Measurements from ENCODE around the gene GIGYF2. TPM values are rescaled to one million over a fixed set of nuclear protein-coding genes. Genes with fewer than 3 reads are reported as not detected.

GIGYF2 gene
- total and polyA plus RNA-seq, 8 donors = 56.2 to 76.6 (median 62.4) TPM

DNA sequence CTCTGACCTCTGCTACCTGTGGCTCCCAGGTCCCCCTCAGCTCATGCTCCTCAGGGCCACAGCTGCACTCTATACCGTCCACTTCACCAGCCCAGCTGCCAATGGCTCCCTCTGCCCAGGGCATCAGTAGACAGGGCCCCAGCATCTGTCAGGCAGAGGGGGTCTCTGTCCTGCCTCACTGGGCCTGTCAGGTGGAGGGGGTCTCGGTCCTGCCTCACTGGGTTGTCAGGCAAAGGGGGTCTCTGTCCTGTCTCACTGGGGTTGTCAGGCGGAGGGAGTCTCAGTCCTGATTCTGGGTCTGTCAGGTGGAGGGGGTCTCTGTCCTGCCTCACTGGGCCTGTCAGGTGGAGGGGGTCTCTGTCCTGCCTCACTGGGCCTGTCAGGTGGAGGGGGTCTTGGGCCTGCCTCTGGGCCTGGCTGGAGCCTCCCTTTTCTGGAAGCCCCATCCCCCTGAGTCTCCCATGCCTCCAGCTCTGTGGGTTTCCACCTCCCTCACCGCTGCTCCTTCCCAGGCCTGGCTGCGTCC lies 192.8 kb downstream of the GIGYF2 start:
- peak in 1 of 4 donors; percentile 35 for DNase-seq
- Histone ChIP-seq H3K27ac (no peak overlapping the region), H3K4me3 (no peak overlapping the region), H3K9me3 (no peaks in the 10 kb centered on the region), H3K27me3 (peaks cover 0 to 66% of the 10 kb centered on the region in 2 donors), H3K36me3 (no peaks in the 10 kb centered on the region), H3K4me1 (no peaks in the 10 kb centered on the region)
- intact Hi-C loops (cut with DNase I) = no loop called here
- no peak for ATAC-seq
- TF ChIP-seq, protein P1, sequence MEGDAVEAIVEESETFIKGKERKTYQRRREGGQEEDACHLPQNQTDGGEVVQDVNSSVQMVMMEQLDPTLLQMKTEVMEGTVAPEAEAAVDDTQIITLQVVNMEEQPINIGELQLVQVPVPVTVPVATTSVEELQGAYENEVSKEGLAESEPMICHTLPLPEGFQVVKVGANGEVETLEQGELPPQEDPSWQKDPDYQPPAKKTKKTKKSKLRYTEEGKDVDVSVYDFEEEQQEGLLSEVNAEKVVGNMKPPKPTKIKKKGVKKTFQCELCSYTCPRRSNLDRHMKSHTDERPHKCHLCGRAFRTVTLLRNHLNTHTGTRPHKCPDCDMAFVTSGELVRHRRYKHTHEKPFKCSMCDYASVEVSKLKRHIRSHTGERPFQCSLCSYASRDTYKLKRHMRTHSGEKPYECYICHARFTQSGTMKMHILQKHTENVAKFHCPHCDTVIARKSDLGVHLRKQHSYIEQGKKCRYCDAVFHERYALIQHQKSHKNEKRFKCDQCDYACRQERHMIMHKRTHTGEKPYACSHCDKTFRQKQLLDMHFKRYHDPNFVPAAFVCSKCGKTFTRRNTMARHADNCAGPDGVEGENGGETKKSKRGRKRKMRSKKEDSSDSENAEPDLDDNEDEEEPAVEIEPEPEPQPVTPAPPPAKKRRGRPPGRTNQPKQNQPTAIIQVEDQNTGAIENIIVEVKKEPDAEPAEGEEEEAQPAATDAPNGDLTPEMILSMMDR (IDR thresholded peaks at IDR 0.05) = no peak

DNA sequence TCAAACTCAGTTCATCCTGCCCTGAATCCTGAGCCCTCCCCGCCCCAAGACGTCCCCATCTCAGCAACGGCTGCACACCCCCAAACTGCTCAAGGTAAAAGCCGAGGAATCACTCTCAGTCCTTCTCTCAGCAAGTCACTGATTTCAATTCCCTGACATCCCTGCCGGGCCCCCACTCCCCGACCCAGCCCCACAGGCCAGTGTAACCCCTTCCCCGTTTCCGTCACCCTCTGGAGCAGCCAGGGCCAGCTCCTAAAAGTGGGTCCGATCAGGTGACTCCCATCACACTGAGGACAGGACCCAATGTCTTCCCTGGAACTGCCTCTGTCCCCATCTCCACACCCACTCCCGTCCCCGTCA lies 193.4 kb downstream of the GIGYF2 start:
- Histone ChIP-seq H3K9me3 (no peaks in the 10 kb centered on the region), H3K4me1 (no peaks in the 10 kb centered on the region), H3K27me3 (peaks cover 0 to 60% of the 10 kb centered on the region in 2 donors), H3K36me3 (no peaks in the 10 kb centered on the region), H3K27ac (no peak overlapping the region), H3K4me3 (no peak overlapping the region)
- no peak for ATAC-seq
- peak in 1 of 4 donors; percentile 55 for DNase-seq
- TF ChIP-seq, protein P1 (IDR thresholded peaks at IDR 0.05) = no peak
- intact Hi-C loops (cut with DNase I) = no loop called here

DNA sequence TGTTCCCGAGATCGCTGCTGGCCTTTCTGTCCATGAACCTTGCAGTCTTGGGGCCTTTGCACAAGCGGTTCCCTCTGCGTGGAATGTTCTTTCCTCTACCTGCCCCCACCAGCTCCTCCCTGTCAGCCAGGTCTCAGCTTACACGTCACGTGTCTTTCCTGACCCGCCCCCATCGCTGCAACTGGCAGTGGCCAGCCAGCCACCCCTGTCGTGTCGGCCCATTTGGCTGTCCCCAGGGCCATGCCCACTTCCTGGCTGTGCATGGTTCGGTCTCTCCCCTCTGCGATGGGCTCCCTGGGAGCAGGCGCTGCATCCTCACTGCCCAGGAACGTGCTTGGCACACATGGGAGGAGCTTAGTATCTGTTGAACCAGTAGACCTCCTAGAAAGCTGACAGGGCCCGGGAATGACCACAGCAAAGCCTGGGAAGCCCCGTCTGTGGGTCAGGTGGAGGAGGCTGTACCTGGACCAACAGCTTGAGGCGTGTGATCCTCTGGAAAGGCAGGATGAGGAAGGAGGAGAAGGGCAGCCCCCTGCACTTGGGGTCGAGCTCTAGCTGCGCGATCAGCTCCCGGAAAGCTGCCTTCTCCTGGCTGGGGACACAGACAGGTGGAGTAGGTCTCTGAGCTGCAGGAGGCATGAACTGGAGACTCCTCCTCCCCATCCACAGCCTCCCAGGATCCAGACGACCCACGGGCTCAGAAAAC lies 193.9 kb downstream of the GIGYF2 start:
- Histone ChIP-seq H3K4me1 (no peaks in the 10 kb centered on the region), H3K9me3 (no peaks in the 10 kb centered on the region), H3K27ac (no peak overlapping the region), H3K36me3 (no peaks in the 10 kb centered on the region), H3K27me3 (peaks cover 0 to 57% of the 10 kb centered on the region in 2 donors), H3K4me3 (no peak overlapping the region)
- ATAC-seq (peak; percentile 91), DNase-seq (peak in 3 of 4 donors; percentile 23 to 79 (median 70))
- TF ChIP-seq, protein P1 (IDR thresholded peaks at IDR 0.05) = no peak
- intact Hi-C loops (cut with DNase I) = no loop called here

DNA sequence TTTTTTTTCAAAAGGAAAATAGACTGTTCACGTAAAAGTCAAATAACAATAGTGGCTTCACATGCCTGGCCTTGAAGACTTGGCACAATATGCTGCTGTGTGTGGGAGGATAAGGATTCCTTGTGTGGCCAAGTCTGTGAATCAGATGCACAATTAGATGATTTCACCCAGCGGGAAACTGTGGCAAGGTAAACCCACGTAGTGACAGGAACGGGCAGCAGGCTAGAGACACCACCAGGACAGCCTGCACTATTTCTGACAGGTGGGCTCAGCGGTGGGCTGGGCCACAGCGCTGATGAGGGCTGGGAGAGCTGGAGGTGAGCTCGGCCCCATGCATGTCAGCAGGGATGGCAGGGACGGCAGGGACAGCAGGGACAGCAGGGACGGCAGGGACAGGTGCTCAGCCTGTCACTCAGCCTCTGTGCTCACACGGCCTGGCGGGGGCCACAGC lies 194.5 kb downstream of the GIGYF2 start:
- Histone ChIP-seq H3K27ac (no peak overlapping the region), H3K9me3 (no peaks in the 10 kb centered on the region), H3K4me1 (no peaks in the 10 kb centered on the region), H3K36me3 (no peaks in the 10 kb centered on the region), H3K4me3 (no peak overlapping the region), H3K27me3 (peaks cover 0 to 54% of the 10 kb centered on the region in 2 donors)
- TF ChIP-seq, protein P1 (IDR thresholded peaks at IDR 0.05) = no peak
- peak in 2 of 4 donors; percentile 25 for DNase-seq
- no peak for ATAC-seq
- intact Hi-C loops (cut with DNase I) = no loop called here

DNA sequence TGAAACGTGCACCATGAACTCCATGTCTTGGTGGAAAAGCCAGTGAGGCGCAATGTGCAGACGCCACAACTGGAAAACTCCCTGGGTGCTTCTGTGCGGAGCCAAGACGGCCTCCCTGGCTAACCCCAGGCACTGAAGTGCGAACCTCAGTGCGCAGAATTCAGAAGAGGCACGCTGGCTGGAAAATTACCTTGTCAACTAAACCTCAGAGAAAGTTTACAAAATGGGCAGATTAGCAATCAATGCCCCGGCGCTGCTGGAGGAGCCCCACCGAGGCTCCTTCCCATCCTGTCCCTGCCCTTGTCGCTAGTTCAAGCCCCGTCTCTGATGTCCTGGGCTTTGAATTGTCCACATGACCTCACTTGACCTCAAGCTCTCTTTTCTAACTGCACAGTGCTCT lies 195.1 kb downstream of the GIGYF2 start:
- TF ChIP-seq, protein P1 (IDR thresholded peaks at IDR 0.05) = no peak
- Histone ChIP-seq H3K4me3 (no peak overlapping the region), H3K4me1 (no peaks in the 10 kb centered on the region), H3K27me3 (peaks cover 0 to 48% of the 10 kb centered on the region in 2 donors), H3K36me3 (no peaks in the 10 kb centered on the region), H3K9me3 (no peaks in the 10 kb centered on the region), H3K27ac (no peak overlapping the region)
- intact Hi-C loops (cut with DNase I) = no loop called here
- DNase-seq = peak in 1 of 4 donors; percentile 25
- no peak for ATAC-seq

Data from left lung (tissue), 10 donors.